ENCODE measurements around the gene IPO5. TPM values are rescaled to one million over a fixed set of nuclear protein-coding genes. Genes with fewer than 3 reads are reported as not detected.

The IPO5 gene
- 100 to 1,000 TPM; 166 to 246 TPM for total RNA-seq

DNA sequence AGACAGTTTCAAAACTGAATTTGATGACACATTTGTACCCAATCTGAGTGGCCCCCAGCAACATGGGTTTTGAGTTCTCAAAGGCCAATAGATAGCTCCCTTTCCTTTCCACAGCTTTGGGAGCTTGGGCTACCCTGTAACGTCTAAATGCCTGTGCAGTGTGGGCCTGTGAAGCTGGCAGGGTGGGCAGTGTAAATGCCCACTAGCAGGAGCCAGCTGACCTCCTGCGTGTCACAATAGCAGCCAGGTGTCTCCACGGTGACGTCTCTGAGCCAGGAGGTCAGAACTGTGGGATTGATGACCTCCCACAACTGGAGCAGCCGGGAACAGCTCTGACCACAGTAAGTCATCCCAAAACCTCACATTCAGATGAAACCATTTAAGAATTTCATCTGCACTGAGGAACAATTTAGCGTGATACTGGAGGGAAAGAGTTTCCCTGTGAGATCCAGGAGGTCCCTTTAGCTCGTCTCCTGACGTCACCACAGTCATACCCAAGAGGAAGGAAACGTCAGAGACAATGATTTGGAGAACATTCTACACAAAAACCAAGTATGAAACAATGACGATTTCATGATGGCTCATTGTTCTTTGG lies at the start of gene IPO5:
TSS of gene IPO5 (plus strand) at position 300 of the 595 bp plus-strand sequence. CDS start 23,022 bp downstream, outside the sequence.
- no peaks in the 10 kb centered on the region for H3K4me1 Mint-ChIP-seq
- no peak within 1 kb of the TSS for H3K4me3 Mint-ChIP-seq
- H3K27ac Mint-ChIP-seq = no peak within 1 kb of the TSS
- H3K9me3 Mint-ChIP-seq = peaks cover 4% of the 10 kb centered on the region
- no peak for ATAC-seq (replicated peaks)
- H3K36me3 Mint-ChIP-seq (ENCODE audit: low read depth) = no peaks in the 10 kb centered on the region
- peaks cover 3% of the 10 kb centered on the region for H3K27me3 Mint-ChIP-seq

DNA sequence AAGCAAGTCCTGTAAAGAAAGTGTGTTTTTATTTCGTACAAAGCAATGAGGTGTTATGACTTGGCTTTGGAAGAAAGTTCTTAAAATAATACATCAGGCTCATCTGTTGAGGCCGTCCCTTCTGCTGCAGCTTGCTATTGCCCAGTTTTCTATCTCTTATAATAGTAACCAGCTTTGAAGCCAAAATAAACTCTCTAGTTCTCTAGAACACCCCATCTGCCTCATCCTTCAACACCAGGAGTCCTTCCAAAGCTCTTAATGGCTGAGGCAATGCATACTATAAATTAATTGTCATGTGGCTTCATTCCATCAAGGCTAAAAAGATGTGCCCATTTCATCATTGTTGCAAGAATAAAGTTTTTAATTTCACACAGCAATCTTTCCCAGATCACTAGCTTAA lies 49.4 kb upstream of the IPO5 start:
- H3K27me3 Mint-ChIP-seq = peaks cover 24% of the 10 kb centered on the region
- no peak overlapping the region for H3K4me3 Mint-ChIP-seq
- no peaks in the 10 kb centered on the region for H3K4me1 Mint-ChIP-seq
- H3K9me3 Mint-ChIP-seq = no peaks in the 10 kb centered on the region
- no peak overlapping the region for H3K27ac Mint-ChIP-seq
- ATAC-seq (replicated peaks) = no peak
- H3K36me3 Mint-ChIP-seq (ENCODE audit: low read depth) = no peaks in the 10 kb centered on the region

DNA sequence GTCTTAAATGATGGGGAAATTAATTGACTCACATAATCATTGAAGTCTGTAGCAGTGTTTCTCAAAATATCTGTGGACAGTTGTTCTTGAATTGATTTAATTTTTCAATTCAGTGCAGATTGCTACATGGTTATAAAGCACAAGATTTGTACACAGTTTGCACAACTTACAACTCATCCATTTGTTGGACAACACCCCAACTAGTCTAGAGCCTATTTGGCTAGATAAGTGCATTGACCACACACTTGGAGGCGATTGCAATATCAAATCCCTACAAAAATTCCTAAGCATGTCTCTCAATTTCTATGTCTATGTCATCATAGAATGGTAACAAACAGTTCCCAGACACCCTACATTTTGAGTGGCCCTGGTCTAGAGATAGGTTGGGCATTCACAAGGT lies 48.0 kb upstream of the IPO5 start:
- no peak overlapping the region for H3K27ac Mint-ChIP-seq
- ATAC-seq (replicated peaks) = no peak
- H3K36me3 Mint-ChIP-seq (ENCODE audit: low read depth) = no peaks in the 10 kb centered on the region
- H3K4me1 Mint-ChIP-seq = no peaks in the 10 kb centered on the region
- no peaks in the 10 kb centered on the region for H3K9me3 Mint-ChIP-seq
- peaks cover 27% of the 10 kb centered on the region for H3K27me3 Mint-ChIP-seq
- H3K4me3 Mint-ChIP-seq = no peak overlapping the region

DNA sequence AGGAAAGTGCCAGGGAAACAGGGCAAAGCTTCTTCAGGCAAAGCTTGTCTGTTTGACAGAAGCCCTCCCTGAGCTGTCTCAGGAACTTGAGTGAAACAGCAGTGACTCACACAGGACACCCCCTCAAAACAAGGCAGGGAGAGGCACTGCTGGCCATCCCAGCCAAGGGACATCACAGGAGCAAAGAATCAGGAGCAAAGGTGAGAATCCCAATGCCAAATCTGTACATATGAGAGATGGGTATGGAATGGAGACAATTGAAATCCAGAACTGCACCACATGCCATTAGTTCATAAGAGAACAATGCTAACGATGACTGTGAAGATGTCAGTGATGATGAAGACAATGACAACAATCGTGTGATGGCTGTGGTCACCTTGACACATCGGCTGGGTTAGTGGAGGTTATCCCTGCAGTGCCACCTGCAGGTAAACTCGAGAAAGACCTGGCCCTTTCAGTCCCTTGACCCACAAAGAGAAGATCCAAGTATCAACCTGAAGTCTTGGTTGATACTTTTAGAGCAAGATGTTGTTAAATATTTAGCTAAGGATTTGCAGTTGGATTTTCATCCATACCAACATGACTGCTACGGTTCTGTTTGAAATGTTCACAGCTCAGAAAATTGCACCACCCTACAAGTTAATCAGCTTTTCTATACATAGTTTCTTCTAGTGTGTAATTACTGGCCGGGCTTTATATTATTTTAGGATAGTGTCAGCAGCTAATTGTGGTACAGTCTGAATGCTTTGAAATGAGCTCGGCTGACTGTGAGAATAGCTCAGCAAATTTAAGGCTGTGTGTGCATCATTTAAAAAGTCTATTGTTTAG lies 42.0 kb upstream of the IPO5 start:
- Mint-ChIP-seq H3K27ac (no peak overlapping the region), H3K27me3 (peaks cover 28% of the 10 kb centered on the region), H3K9me3 (peaks cover 6% of the 10 kb centered on the region), H3K4me3 (no peak overlapping the region), H3K36me3 (ENCODE audit: low read depth) (no peaks in the 10 kb centered on the region), H3K4me1 (no peaks in the 10 kb centered on the region)
- peak; percentile 78 for ATAC-seq (replicated peaks)

DNA sequence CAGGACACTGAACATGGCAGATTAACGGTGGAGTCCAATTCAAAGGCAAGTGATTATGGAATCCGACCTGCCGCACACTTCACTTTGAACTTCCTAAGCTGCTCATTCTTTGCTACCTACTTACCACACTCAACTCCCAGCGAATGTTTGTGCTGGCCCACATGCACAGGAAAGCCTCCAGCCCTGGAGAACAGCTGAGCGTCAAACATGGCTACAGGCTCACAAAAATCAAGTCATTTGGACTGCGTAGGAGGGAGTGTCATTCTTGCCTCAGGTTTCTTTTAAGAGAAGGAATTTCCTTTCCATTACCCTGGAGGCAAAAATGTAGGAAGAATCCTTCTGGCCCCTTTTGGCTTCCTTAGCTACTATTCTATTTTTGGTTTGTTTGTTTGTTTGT lies 41.3 kb upstream of the IPO5 start:
- H3K9me3 Mint-ChIP-seq = peaks cover 6% of the 10 kb centered on the region
- no peak overlapping the region for H3K27ac Mint-ChIP-seq
- H3K4me3 Mint-ChIP-seq = no peak overlapping the region
- H3K4me1 Mint-ChIP-seq = no peaks in the 10 kb centered on the region
- ATAC-seq (replicated peaks) = no peak
- H3K27me3 Mint-ChIP-seq = peaks cover 26% of the 10 kb centered on the region
- H3K36me3 Mint-ChIP-seq (ENCODE audit: low read depth) = no peaks in the 10 kb centered on the region

DNA sequence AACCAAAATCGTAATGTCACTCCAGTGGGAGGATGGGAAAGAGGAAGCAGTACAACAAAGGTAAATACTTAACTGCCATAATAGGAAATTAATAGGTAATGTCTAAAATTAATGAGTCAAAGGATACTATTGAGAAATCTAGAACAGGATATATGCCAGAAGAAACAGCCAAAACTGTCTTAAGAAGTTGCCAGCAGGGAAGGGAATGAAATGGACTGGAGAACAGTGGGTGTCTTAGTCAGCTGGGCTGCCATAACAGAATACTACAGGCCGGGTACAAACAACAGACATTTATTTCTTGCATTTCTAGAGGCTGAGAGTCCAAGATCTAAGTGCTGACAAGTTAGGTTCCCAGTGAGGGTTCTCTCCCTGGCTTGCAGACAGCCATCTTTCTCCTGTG lies 40.3 kb upstream of the IPO5 start:
- Mint-ChIP-seq H3K9me3 (peaks cover 6% of the 10 kb centered on the region), H3K27me3 (peaks cover 18% of the 10 kb centered on the region), H3K4me3 (no peak overlapping the region), H3K4me1 (no peaks in the 10 kb centered on the region), H3K36me3 (ENCODE audit: low read depth) (no peaks in the 10 kb centered on the region), H3K27ac (no peak overlapping the region)
- no peak for ATAC-seq (replicated peaks)

DNA sequence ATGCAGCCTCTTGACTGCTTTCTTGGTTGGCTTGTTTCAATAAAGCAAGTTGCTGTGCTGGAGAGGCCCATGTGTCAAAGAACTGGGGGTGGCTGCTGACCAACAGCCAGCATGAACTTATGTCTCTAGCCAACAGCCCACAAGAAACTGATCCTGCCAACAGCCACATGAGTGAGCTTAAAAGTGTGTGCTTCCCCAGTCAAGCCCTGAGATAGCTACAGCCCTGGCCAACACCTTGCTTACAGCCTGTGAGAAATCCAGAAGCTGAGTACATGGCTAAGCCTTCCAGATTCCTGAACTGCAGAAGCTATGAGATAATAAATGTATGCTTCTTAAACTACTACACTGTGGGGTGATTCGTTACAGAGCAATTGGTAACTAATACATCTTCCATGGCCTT lies 38.9 kb upstream of the IPO5 start:
- no peak overlapping the region for H3K27ac Mint-ChIP-seq
- no peak for ATAC-seq (replicated peaks)
- no peaks in the 10 kb centered on the region for H3K4me1 Mint-ChIP-seq
- peaks cover 16% of the 10 kb centered on the region for H3K27me3 Mint-ChIP-seq
- H3K4me3 Mint-ChIP-seq = no peak overlapping the region
- H3K9me3 Mint-ChIP-seq = peaks cover 6% of the 10 kb centered on the region
- no peaks in the 10 kb centered on the region for H3K36me3 Mint-ChIP-seq (ENCODE audit: low read depth)

DNA sequence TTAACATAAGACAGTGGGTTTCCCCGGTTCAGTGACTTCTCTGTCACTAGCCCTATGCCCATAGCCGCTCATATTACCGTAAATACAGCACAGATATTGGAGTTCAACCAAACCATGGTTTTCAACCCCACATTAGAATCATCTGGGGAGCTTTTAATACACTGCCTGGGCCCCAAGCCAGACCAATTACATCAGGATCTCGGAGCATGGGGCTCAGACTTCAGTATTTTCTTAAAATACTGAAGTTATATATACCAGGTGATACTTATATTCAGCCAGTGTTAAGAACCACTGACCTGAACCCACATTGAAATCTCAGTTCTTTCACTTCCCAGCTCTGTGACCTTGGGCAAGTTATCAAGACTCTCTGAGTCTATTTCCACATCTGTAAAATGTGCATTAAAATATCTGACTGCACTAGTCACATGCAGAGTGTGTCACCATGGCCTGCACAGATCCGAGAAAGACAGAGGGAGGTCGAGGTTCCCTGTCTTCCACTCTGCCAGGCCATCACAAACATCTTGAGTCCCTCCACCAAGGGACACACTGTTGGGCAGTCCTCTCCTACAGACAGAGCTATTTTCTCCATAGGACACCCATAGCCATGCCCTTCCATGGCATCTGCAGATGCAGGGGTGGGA lies 32.2 kb upstream of the IPO5 start:
- no peaks in the 10 kb centered on the region for H3K36me3 Mint-ChIP-seq (ENCODE audit: low read depth)
- no peaks in the 10 kb centered on the region for H3K4me1 Mint-ChIP-seq
- H3K4me3 Mint-ChIP-seq = no peak overlapping the region
- H3K27ac Mint-ChIP-seq = no peak overlapping the region
- no peak for ATAC-seq (replicated peaks)
- H3K27me3 Mint-ChIP-seq = peaks cover 14% of the 10 kb centered on the region
- H3K9me3 Mint-ChIP-seq = peaks cover under 1% of the 10 kb centered on the region

DNA sequence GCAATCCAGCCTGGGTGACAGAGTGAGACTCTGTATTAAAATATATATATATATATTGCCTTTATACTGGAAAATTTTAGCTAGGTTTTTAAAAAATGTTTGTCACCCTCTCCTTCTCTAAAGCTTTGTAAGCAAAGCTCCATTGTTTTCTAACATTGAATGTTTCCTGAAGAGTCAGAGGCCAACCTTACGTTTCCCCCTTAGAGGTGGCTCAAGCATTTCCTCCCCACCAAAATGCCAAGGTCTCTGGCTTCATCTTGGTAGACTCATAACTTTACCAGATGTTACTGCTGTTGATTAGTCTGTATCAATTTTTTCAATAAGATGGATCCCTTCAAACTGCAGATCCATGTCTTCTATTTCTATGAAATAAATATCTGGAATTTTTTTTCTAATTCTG lies 25.2 kb upstream of the IPO5 start:
- no peak overlapping the region for H3K27ac Mint-ChIP-seq
- peaks cover 8% of the 10 kb centered on the region for H3K27me3 Mint-ChIP-seq
- H3K36me3 Mint-ChIP-seq (ENCODE audit: low read depth) = no peaks in the 10 kb centered on the region
- no peaks in the 10 kb centered on the region for H3K9me3 Mint-ChIP-seq
- H3K4me3 Mint-ChIP-seq = no peak overlapping the region
- no peak for ATAC-seq (replicated peaks)
- H3K4me1 Mint-ChIP-seq = no peaks in the 10 kb centered on the region

DNA sequence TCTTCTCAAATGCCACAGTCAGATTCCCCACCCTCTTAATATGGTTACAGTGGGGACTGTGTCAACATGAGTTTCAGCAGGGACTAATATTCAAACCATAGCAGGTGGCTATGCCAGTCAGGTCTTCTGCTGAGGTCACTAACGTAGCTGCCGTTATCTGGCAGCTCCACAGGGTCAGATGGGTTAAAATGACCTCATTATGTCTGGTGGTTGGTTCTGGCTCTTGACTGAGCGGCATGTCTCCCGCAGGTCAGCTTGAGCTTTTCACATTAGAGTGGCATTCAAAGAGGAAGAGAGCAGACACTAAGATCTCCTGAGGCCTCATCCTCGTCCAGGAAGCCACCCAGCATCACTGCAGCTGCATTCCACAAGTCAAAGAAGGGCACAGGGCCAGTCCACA lies 21.4 kb upstream of the IPO5 start:
- no peak for ATAC-seq (replicated peaks)
- Mint-ChIP-seq H3K36me3 (ENCODE audit: low read depth) (no peaks in the 10 kb centered on the region), H3K9me3 (no peaks in the 10 kb centered on the region), H3K4me3 (no peak overlapping the region), H3K4me1 (no peaks in the 10 kb centered on the region), H3K27me3 (peaks cover 26% of the 10 kb centered on the region), H3K27ac (no peak overlapping the region)

DNA sequence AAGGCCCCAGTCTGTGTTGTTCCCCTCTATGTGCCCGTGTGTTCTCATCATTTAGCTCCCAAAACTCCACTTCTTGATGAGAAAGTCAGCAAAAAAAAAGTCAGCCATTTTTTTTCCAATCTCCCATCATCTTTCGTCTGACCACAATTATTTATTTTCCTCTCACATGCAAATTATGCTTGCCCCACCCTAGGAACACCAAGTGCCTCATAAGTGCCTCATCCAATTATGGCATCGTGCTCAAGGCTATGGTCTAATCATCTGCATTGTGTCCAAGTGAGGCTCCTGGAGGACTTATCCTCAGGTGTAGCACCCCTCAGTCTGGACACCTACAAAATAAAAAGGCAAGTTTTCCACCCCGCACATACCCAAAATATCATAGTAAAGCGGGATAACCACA lies 20.8 kb upstream of the IPO5 start:
- Mint-ChIP-seq H3K27me3 (peaks cover 26% of the 10 kb centered on the region), H3K4me1 (no peaks in the 10 kb centered on the region)

DNA sequence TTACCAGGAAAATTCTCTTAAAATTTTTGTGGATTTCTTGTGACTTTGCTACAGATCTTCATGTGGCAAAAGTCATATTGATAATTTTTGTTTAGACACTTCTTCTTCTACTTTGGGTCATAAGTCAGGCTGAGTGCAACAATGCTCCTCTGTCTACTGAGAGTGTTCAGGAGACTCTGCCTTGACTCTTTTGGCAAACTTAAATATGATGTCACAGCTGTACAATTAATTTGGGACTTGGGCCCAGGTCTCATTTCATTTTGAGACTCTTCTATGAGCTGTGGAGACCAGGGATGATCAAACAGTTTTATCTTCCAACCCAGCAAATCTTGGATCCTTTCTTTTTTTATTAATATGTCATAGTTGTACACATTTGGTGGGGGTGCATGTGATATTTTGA lies 19.7 kb upstream of the IPO5 start:
- Mint-ChIP-seq H3K9me3 (no peaks in the 10 kb centered on the region), H3K36me3 (ENCODE audit: low read depth) (no peaks in the 10 kb centered on the region), H3K27ac (no peak overlapping the region), H3K4me3 (no peak overlapping the region), H3K4me1 (no peaks in the 10 kb centered on the region), H3K27me3 (peaks cover 30% of the 10 kb centered on the region)
- ATAC-seq (replicated peaks) = no peak

More for the DNA sequence above, 20.8 kb upstream of the IPO5 start:
- Mint-ChIP-seq H3K9me3 (no peaks in the 10 kb centered on the region), H3K4me3 (no peak overlapping the region), H3K27ac (no peak overlapping the region), H3K36me3 (ENCODE audit: low read depth) (no peaks in the 10 kb centered on the region)
- ATAC-seq (replicated peaks) = no peak

DNA sequence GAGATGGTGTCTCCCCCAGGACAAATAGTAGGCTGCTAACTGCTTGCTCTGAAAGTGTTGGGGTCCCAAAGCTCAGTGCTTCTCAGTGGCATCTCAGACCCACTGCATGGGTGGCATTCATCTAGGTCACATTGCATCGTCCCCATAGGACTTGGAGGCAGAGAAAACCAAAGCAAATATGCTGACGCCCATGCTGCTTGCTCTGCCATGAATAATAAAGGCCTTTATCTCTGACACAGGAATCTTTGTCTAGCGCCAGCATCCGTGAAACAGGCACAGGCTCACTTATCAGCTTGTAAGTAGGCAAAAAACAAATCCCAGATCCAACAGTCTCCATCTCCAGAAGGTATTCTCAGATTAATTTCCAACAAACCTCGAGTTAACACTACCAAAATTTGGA lies 18.9 kb upstream of the IPO5 start:
- no peak overlapping the region for H3K4me3 Mint-ChIP-seq
- no peaks in the 10 kb centered on the region for H3K4me1 Mint-ChIP-seq
- H3K9me3 Mint-ChIP-seq = no peaks in the 10 kb centered on the region
- no peak overlapping the region for H3K27ac Mint-ChIP-seq
- no peak for ATAC-seq (replicated peaks)
- no peaks in the 10 kb centered on the region for H3K36me3 Mint-ChIP-seq (ENCODE audit: low read depth)
- H3K27me3 Mint-ChIP-seq = peaks cover 33% of the 10 kb centered on the region

DNA sequence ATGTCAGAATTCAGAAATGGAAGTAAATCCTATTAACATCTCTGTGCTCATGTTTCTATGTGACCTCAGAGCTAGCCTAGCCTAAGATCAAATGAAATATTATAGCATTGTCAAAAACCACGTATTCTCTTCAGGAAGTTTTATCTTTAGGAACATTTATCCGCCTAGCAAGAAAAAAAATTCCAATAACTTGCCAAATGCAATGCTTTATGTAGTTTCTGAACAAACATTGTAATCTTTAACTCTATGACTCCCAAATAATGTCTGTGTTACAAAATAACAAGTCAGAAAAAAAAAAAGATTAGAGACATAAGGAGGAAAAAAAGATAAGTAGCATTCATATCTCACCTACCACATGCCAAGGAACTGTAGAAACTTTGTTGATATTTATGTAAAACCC lies 18.4 kb upstream of the IPO5 start:
- no peaks in the 10 kb centered on the region for H3K4me1 Mint-ChIP-seq
- H3K9me3 Mint-ChIP-seq = no peaks in the 10 kb centered on the region
- ATAC-seq (replicated peaks) = no peak
- no peak overlapping the region for H3K4me3 Mint-ChIP-seq
- H3K36me3 Mint-ChIP-seq (ENCODE audit: low read depth) = no peaks in the 10 kb centered on the region
- H3K27me3 Mint-ChIP-seq = peaks cover 38% of the 10 kb centered on the region
- H3K27ac Mint-ChIP-seq = no peak overlapping the region

DNA sequence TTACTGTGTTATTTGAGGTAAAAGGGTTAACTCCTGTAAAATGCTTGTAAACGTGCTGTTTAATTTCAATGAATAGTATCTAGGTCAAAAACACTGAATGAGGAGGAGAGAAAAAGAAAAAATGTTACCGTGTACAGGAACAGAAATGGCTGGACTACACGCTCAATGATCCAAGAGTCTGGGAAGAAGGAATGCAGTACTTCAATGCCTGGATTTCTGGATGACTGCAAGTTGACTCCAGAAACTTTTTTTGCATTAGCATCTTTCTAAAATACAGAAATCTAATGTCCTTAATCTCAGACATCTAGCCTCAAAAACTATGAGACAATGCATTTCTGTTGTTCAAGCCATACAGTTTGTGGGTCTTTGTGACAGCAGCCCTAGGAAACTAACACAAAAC lies 17.4 kb upstream of the IPO5 start:
- no peaks in the 10 kb centered on the region for H3K4me1 Mint-ChIP-seq
- no peak overlapping the region for H3K27ac Mint-ChIP-seq
- ATAC-seq (replicated peaks) = no peak
- H3K9me3 Mint-ChIP-seq = no peaks in the 10 kb centered on the region
- peaks cover 34% of the 10 kb centered on the region for H3K27me3 Mint-ChIP-seq
- H3K36me3 Mint-ChIP-seq (ENCODE audit: low read depth) = no peaks in the 10 kb centered on the region
- H3K4me3 Mint-ChIP-seq = no peak overlapping the region
